MM.1S (cell line): ENCODE results near the gene FGGY.

Experiments
- DNase-seq: peaks from one replicate; pipeline ENCODE4 v3.0.0-alpha.2; 2015
- H2AFZ ChIP-seq: fragments of 300-600 bp; sonication (generic); 2 replicates; pipeline ENCODE4 v1.6.0; 2016; ENCODE audit warnings: antibody characterized with exemption, low read length
- H3F3A ChIP-seq: fragments of 300-600 bp; sonication (generic); 2 replicates; pipeline ENCODE4 v1.6.1; 2016; ENCODE audit warnings: mild to moderate bottlenecking, antibody characterized with exemption, low read length, moderate library complexity, mixed read lengths; ENCODE audit not compliant: insufficient read depth
- H3K27ac ChIP-seq: fragments of 300-600 bp; sonication (generic); 2 replicates; pipeline ENCODE4 v1.5.1; 2016; ENCODE audit warnings: mild to moderate bottlenecking, low read length
- H3K27me3 ChIP-seq: fragments of 300-600 bp; sonication (generic); replicated peaks from 2 replicates; pipeline ENCODE4 v1.6.0; 2016; ENCODE audit warnings: low read length; ENCODE audit not compliant: insufficient read depth
- H3K36me3 ChIP-seq: fragments of 300-600 bp; sonication (generic); replicated peaks from 2 replicates; pipeline ENCODE4 v1.6.1; 2016; ENCODE audit warnings: mild to moderate bottlenecking, low read length, mixed read lengths; ENCODE audit not compliant: insufficient read depth
- H3K4me1 ChIP-seq: fragments of 300-600 bp; sonication (generic); 2 replicates; pipeline ENCODE4 v1.6.1; 2016; ENCODE audit warnings: low read length, mixed read lengths
- H3K4me2 ChIP-seq: fragments of 300-600 bp; sonication (generic); 2 replicates; pipeline ENCODE4 v1.6.0; 2016; ENCODE audit warnings: low read depth, low read length
- H3K4me3 ChIP-seq: fragments of 300-600 bp; sonication (generic); 2 replicates; pipeline ENCODE4 v1.5.1; 2016; ENCODE audit warnings: low read length, mixed read lengths
- H3K79me2 ChIP-seq: fragments of 300-600 bp; sonication (generic); 2 replicates; pipeline ENCODE4 v1.6.1; 2016; ENCODE audit warnings: mixed run types, low read length, mixed read lengths
- H3K9ac ChIP-seq: fragments of 300-600 bp; sonication (generic); 2 replicates; pipeline ENCODE4 v1.6.1; 2016; ENCODE audit warnings: low read length, mixed read lengths
- H3K9me2 ChIP-seq: fragments of 300-600 bp; sonication (generic); replicated peaks from 2 replicates; pipeline ENCODE4 v1.6.1; 2016; ENCODE audit warnings: mild to moderate bottlenecking, low read length, mixed read lengths; ENCODE audit not compliant: insufficient read depth
- H3K9me3 ChIP-seq: fragments of 300-600 bp; sonication (generic); replicated peaks from 2 replicates; pipeline ENCODE4 v1.6.1; 2016; ENCODE audit warnings: mild to moderate bottlenecking, low read length, mixed read lengths; ENCODE audit not compliant: insufficient read depth
- H4K20me1 ChIP-seq: fragments of 300-600 bp; sonication (generic); 2 replicates; pipeline ENCODE4 v1.6.1; 2016; ENCODE audit warnings: mild to moderate bottlenecking, low read length, moderate library complexity, mixed read lengths; ENCODE audit not compliant: insufficient read depth
- CTCF ChIP-seq: fragments of 300-600 bp; sonication (generic); IDR thresholded peaks from 2 replicates; pipeline ENCODE4 v1.5.1; 2016; ENCODE audit warnings: antibody characterized with exemption, low read length, mixed read lengths
- EZH2 ChIP-seq: fragments of 300-600 bp; sonication (generic); optimal IDR thresholded peaks from 2 replicates; pipeline ENCODE3; 2017; ENCODE audit warnings: low read depth, mild to moderate bottlenecking, antibody characterized with exemption, low read length, mixed read lengths
- EZH2phosphoT487 ChIP-seq: fragments of 300-600 bp; sonication (generic); IDR thresholded peaks from 2 replicates; pipeline ENCODE4 v1.6.1; 2018; ENCODE audit warnings: antibody characterized with exemption, low read length

Gene FGGY

GRCh38 chr1:59804301-59804700 lies 507.4 kb downstream of the FGGY start:
- no peaks in the 10 kb centered on the region for H3F3A ChIP-seq
- H4K20me1 ChIP-seq = no peaks in the 10 kb centered on the region
- no peak overlapping the region for H2AFZ ChIP-seq
- H3K36me3 ChIP-seq = no peaks in the 10 kb centered on the region
- H3K27me3 ChIP-seq = no peaks in the 10 kb centered on the region
- H3K4me1 ChIP-seq = no peaks in the 10 kb centered on the region
- H3K9me2 ChIP-seq = no peaks in the 10 kb centered on the region
- no peak for TF ChIP-seq EZH2phosphoT487
- no peak for TF ChIP-seq CTCF
- TF ChIP-seq EZH2 = no peak
- H3K79me2 ChIP-seq = no peaks in the 10 kb centered on the region
- no peak overlapping the region for H3K27ac ChIP-seq
- H3K4me2 ChIP-seq = no peak overlapping the region
- no peak for DNase-seq
- no peaks in the 10 kb centered on the region for H3K9me3 ChIP-seq
- no peak overlapping the region for H3K4me3 ChIP-seq
- no peak overlapping the region for H3K9ac ChIP-seq

GRCh38 chr1:59805554-59805953 lies 508.7 kb downstream of the FGGY start:
- TF ChIP-seq EZH2 = no peak

More at GRCh38 chr1:59805554-59805953, 508.7 kb downstream of the FGGY start:
- no peaks in the 10 kb centered on the region for H3K4me1 ChIP-seq
- H2AFZ ChIP-seq = no peak overlapping the region
- no peaks in the 10 kb centered on the region for H3F3A ChIP-seq
- H3K9me3 ChIP-seq = no peaks in the 10 kb centered on the region
- H3K9me2 ChIP-seq = no peaks in the 10 kb centered on the region
- H3K36me3 ChIP-seq = no peaks in the 10 kb centered on the region
- H3K27ac ChIP-seq = no peak overlapping the region
- H3K9ac ChIP-seq = no peak overlapping the region
- no peaks in the 10 kb centered on the region for H3K79me2 ChIP-seq
- no peaks in the 10 kb centered on the region for H3K27me3 ChIP-seq
- no peak overlapping the region for H3K4me3 ChIP-seq
- no peak for DNase-seq
- H4K20me1 ChIP-seq = no peaks in the 10 kb centered on the region
- no peak overlapping the region for H3K4me2 ChIP-seq
